Measurements from ENCODE around the gene PHF21A. TPM values are rescaled to one million over a fixed set of nuclear protein-coding genes. Genes with fewer than 3 reads are reported as not detected.

Gene PHF21A
- total and polyA plus RNA-seq, 2 experiments from 2014 or later = 24.6 to 30.4 TPM

DNA sequence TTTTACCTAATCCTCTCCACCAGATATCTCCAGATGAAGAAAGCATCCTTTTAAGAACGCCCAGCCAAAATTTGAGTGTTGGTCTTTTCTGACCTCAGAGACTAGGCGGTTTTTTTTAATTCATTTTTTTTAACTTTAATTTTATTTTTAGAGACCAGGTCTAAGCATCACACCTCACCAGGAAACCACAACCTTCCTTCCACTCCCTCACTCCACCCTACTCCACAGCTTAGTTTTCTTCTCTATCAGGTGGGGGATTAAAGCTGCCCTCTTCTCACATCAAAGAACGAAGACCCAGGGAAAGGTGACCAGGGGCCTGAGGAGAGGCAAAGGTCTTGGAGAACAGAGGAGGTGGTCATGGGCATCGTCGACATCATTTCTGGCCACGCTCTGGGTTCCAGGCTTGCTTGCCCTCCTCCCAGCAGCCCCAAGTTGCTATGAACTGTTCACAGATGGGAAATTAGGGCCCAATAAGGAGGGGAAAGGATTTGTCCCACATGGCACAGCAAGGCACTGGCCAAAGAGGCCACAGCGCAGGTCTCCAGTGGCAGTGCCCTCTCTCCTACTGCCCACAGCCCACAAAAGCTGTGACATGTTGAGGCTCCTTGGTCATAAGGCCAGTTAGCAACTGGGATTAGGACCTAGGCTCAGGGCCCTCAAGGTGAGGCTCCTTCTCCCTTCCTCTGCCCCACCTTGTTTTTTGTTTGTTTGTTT, 202.1 kb downstream of the PHF21A start:
- Histone ChIP-seq H3K79me2 (peaks cover 12% of the 10 kb centered on the region), H3K4me1 (ENCODE audit: insufficient read depth) (peaks cover 12% of the 10 kb centered on the region), H2AFZ (peak overlapping the region; percentile 39), H3K36me3 (replicated peaks; ENCODE audit: insufficient read depth, low read depth) (no peaks in the 10 kb centered on the region), H3K9me3 (ENCODE audit: low read depth) (no peaks in the 10 kb centered on the region), H3K4me2 (peak overlapping the region; percentile 82), H3K27me3 (peaks cover 8% of the 10 kb centered on the region), H3K27ac (no peak overlapping the region), H3K9me2 (replicated peaks; ENCODE audit: insufficient read depth) (no peaks in the 10 kb centered on the region), H3K4me3 (no peak overlapping the region), H4K20me1 (ENCODE audit: insufficient read depth, poor library complexity, severe bottlenecking) (no peaks in the 10 kb centered on the region)
- 76% methylated on average over 7 of the region's 7 CpGs for WGBS (ENCODE audit: low lambda C conversion rate, missing lambda C conversion rate)
- no peak for DNase-seq (ENCODE audit: low spot score)
- TF ChIP-seq EZH2 (IDR thresholded peaks at IDR 0.05; ENCODE audit: borderline replicate concordance) = no peak
- TF ChIP-seq, protein P1, sequence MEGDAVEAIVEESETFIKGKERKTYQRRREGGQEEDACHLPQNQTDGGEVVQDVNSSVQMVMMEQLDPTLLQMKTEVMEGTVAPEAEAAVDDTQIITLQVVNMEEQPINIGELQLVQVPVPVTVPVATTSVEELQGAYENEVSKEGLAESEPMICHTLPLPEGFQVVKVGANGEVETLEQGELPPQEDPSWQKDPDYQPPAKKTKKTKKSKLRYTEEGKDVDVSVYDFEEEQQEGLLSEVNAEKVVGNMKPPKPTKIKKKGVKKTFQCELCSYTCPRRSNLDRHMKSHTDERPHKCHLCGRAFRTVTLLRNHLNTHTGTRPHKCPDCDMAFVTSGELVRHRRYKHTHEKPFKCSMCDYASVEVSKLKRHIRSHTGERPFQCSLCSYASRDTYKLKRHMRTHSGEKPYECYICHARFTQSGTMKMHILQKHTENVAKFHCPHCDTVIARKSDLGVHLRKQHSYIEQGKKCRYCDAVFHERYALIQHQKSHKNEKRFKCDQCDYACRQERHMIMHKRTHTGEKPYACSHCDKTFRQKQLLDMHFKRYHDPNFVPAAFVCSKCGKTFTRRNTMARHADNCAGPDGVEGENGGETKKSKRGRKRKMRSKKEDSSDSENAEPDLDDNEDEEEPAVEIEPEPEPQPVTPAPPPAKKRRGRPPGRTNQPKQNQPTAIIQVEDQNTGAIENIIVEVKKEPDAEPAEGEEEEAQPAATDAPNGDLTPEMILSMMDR (IDR thresholded peaks at IDR 0.05; ENCODE audit: poor library complexity) = no peak
- no peak for TF ChIP-seq EZH2phosphoT487 (IDR thresholded peaks at IDR 0.05; ENCODE audit: low read depth, severe bottlenecking, unreplicated experiment)

DNA sequence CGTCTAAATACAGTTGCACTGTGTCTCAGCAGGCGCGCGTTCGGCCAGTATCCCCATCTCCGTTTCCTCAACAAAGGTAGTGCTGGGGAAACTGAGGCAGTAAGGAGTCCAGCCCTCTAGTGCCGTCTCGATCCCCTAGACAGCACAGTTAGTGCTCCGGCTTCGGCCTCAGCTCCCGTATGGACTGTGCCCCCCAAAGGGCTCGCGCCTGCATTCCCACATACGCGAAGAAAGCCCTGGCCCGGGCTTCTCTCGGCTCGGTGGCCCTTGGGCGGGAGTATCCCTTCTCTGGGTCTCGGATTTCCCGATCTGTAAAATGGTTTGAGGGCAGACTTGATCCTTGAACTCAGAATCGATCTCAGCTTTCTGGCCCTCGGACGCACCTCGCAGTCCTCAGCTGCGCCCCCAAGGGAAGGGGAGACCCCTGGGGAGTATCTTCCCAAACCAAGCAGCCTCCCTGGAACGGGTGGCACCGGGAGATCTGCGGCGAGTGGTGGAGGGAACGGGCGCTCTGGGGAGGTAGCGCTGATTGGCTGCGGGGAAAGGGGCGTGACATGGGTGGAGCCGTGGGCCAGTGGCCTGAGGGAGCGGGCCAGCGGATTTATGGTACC, 202.8 kb downstream of the PHF21A start:
- TF ChIP-seq EZH2phosphoT487 (IDR thresholded peaks at IDR 0.05; ENCODE audit: low read depth, severe bottlenecking, unreplicated experiment) (no peak), EZH2 (IDR thresholded peaks at IDR 0.05; ENCODE audit: borderline replicate concordance) (no peak)
- TF ChIP-seq, protein P1 (IDR thresholded peaks at IDR 0.05; ENCODE audit: poor library complexity) = no peak
- H3K79me2 ChIP-seq = peaks cover 12% of the 10 kb centered on the region
- peaks cover 12% of the 10 kb centered on the region for H3K4me1 ChIP-seq (ENCODE audit: insufficient read depth)
- no peaks in the 10 kb centered on the region for H3K36me3 ChIP-seq (replicated peaks; ENCODE audit: insufficient read depth, low read depth)
- peak overlapping the region; percentile 82 for H3K4me2 ChIP-seq
- no peaks in the 10 kb centered on the region for H3K9me2 ChIP-seq (replicated peaks; ENCODE audit: insufficient read depth)
- WGBS (ENCODE audit: low lambda C conversion rate, missing lambda C conversion rate) = under 1% methylated on average over 38 of the region's 38 CpGs
- peak; percentile 84 for DNase-seq (ENCODE audit: low spot score)
- no peaks in the 10 kb centered on the region for H3K9me3 ChIP-seq (ENCODE audit: low read depth)
- H3K27ac ChIP-seq = peak overlapping the region; percentile 60
- peak overlapping the region; percentile 20 for H3K4me3 ChIP-seq
- peak overlapping the region; percentile 39 for H2AFZ ChIP-seq
- H4K20me1 ChIP-seq (ENCODE audit: insufficient read depth, poor library complexity, severe bottlenecking) = no peaks in the 10 kb centered on the region
- H3K27me3 ChIP-seq = peaks cover 7% of the 10 kb centered on the region

DNA sequence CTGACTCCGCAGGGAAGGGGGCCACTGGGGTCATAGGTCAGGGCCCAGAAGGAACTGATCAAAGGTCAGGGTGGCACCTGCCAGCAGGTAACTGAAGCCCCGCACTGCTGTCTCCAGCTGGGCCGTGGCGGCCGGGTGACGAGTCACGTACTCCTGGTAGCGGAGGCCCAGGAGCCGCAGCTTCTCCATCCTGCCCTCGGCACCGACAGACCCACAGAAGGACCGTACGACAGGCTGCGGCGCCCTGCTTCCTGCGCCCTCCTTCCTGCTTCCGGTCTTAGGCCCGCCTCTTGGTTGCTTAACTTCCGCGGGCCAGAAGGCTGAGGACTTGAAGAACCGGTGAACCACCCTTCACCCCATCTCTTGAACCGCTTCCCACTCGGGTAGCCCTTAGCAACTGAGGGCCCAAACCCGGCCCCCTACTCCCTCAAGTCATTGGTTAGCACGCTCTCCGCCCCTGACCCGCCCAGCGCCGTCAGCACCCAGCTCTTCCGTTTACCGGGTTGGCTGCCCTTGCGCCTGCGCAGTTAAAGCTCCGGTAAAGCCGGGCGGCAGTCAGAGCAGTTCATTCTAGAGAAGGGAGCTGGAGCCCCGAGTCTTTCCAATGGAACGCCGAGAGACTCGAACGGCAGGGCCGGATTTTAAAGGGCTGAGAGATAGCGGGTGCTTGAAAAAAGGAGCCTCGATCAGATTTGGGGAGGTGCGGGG, 203.5 kb downstream of the PHF21A start, which contains the start of gene PEX16:
TSS of gene PEX16 (minus strand) at position 255 of the 708 bp plus-strand sequence. CDS start at position 189, 66 bp downstream.
- Histone ChIP-seq H3K9me3 (ENCODE audit: low read depth) (no peaks in the 10 kb centered on the region), H3K9me2 (replicated peaks; ENCODE audit: insufficient read depth) (no peaks in the 10 kb centered on the region), H2AFZ (peak within 1 kb of the TSS; percentile 39), H4K20me1 (ENCODE audit: insufficient read depth, poor library complexity, severe bottlenecking) (no peaks in the 10 kb centered on the region), H3K4me2 (peak within 1 kb of the TSS; percentile 82), H3K36me3 (replicated peaks; ENCODE audit: insufficient read depth, low read depth) (no peaks in the 10 kb centered on the region), H3K27ac (peak within 1 kb of the TSS; percentile 60), H3K27me3 (peaks cover under 1% of the 10 kb centered on the region), H3K4me1 (ENCODE audit: insufficient read depth) (peaks cover 12% of the 10 kb centered on the region), H3K79me2 (peaks cover 12% of the 10 kb centered on the region), H3K4me3 (peak within 1 kb of the TSS; percentile 58)
- TF ChIP-seq EZH2phosphoT487 (IDR thresholded peaks at IDR 0.05; ENCODE audit: low read depth, severe bottlenecking, unreplicated experiment) (no peak), EZH2 (IDR thresholded peaks at IDR 0.05; ENCODE audit: borderline replicate concordance) (no peak)
- TF ChIP-seq, protein P1 (IDR thresholded peaks at IDR 0.05; ENCODE audit: poor library complexity) = no peak
- WGBS (ENCODE audit: low lambda C conversion rate, missing lambda C conversion rate) = under 1% methylated on average over 45 of the region's 45 CpGs
- DNase-seq (ENCODE audit: low spot score) = peak; percentile 99
